Thoracic aorta (tissue), 2 donors: ENCODE results near the gene RAB31. TPM values are rescaled to one million over a fixed set of nuclear protein-coding genes. Genes with fewer than 3 reads are reported as not detected.
A peak's percentile ranks its signal among the peaks of the same experiment; 100 is the strongest.

ENCODE experiments used
- ATAC-seq: fragments of 150-250 bp; one replicate; pipeline ENCODE4 v1.8.0; 2017; ENCODE audit warnings: low read depth; ENCODE audit not compliant: insufficient number of reproducible peaks, low FRiP score
- DNase-seq: peaks from one replicate; pipeline ENCODE4 v3.0.0-alpha.2; 2020; ENCODE audit warnings: low spot score
- H3K27ac ChIP-seq, 2 donors: fragments of 200-600 bp; sonication (generic); 1 replicate in 1 of 2; 2 replicates in 1 of 2; pipeline ENCODE4 v1.5.1; 2016; ENCODE audit warnings: mild to moderate bottlenecking in 2 of 2, moderate library complexity in 2 of 2
- H3K27me3 ChIP-seq: fragments of 200-600 bp; sonication (generic); replicated peaks from 2 replicates; pipeline ENCODE4 v1.6.0; 2016; ENCODE audit warnings: mild to moderate bottlenecking; ENCODE audit not compliant: insufficient read depth
- H3K36me3 ChIP-seq: fragments of 200-600 bp; sonication (generic); one replicate; pipeline ENCODE4 v1.5.1; 2016
- H3K4me1 ChIP-seq, 2 donors: fragments of 200-600 bp; sonication (generic); 1 replicate in 1 of 2; 2 replicates in 1 of 2; pipeline versions ENCODE4 v1.5.1 to v1.6.0; 2016; ENCODE audit warnings: low read depth in 2 of 2, mild to moderate bottlenecking in 1 of 2; ENCODE audit not compliant: control insufficient read depth in 1 of 2
- H3K4me3 ChIP-seq: fragments of 200-600 bp; sonication (generic); 2 replicates; pipeline ENCODE4 v1.5.1; 2016; ENCODE audit warnings: mild to moderate bottlenecking
- H3K9me3 ChIP-seq: fragments of 200-600 bp; sonication (generic); 2 replicates; pipeline ENCODE4 v1.5.1; 2016
- CTCF ChIP-seq: fragments of 200-600 bp; sonication (generic); IDR thresholded peaks from one replicate; pipeline ENCODE4 v1.5.1; 2019; ENCODE audit warnings: antibody characterized with exemption
- total RNA-seq, 2 donors: library from RNA; depleted of rRNA; stranded (reverse); fragments of >200 nt; gene quantifications; one replicate each; pipeline versions ENCODE4 v1.1.0 to v1.2.3, GENCODE V29; 2016

The RAB31 gene
- total RNA-seq, 2 donors from 2014 or later, result 92.9 to 110 TPM

DNA sequence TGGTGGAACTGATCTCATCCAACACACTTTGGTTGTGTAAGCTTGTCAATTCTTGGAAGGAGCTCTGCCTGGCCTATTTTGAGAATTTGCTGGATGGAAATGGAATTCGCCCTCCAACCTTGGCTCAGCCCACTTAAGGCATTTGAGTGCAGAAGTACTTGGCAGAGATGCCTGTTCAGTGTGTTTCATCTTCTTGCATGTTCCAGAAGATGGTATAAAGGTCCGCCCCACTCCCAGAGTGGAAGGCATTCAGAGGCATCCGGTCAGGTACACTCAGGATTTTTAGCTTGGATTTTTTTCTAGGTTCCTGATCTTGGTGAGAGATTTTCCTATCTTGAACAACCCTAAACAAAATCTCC, 116.4 kb downstream of the RAB31 start:
- DNase-seq (no peak), ATAC-seq (peak; percentile 81)
- Histone ChIP-seq H3K36me3 (no peaks in the 10 kb centered on the region), H3K27ac (peak overlapping the region; percentile 27 to 55), H3K4me3 (no peak overlapping the region), H3K4me1 (peaks cover 25 to 30% of the 10 kb centered on the region in 2 donors), H3K27me3 (no peaks in the 10 kb centered on the region), H3K9me3 (no peaks in the 10 kb centered on the region)
- TF ChIP-seq CTCF, result no peak

DNA sequence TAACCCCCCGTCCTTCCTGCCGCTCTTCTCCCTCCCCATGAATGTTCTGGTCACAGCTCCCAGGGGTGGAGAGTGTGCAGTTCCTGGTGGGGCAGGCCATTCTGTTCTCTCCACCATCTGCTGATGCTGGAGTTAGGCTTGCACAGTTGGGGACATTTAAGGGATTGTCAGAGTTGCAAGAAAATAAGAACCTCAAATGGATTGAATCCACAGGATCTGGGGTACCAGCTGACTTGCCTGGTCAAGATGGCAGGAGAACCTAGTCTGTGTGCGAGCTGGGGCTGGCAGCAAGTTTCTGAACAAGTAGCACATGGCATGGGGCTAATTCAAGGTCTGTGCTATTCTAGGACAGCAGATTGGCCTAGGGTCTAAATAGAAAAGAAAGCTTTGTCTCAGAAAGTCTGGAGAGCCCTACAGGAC, 116.9 kb downstream of the RAB31 start:
- Histone ChIP-seq H3K9me3 (no peaks in the 10 kb centered on the region), H3K4me3 (peak overlapping the region; percentile 10), H3K27ac (peak overlapping the region; percentile 27 to 55), H3K4me1 (peaks cover 25 to 30% of the 10 kb centered on the region in 2 donors), H3K36me3 (no peaks in the 10 kb centered on the region), H3K27me3 (no peaks in the 10 kb centered on the region)
- ATAC-seq (no peak), DNase-seq (no peak)
- TF ChIP-seq CTCF, result no peak

DNA sequence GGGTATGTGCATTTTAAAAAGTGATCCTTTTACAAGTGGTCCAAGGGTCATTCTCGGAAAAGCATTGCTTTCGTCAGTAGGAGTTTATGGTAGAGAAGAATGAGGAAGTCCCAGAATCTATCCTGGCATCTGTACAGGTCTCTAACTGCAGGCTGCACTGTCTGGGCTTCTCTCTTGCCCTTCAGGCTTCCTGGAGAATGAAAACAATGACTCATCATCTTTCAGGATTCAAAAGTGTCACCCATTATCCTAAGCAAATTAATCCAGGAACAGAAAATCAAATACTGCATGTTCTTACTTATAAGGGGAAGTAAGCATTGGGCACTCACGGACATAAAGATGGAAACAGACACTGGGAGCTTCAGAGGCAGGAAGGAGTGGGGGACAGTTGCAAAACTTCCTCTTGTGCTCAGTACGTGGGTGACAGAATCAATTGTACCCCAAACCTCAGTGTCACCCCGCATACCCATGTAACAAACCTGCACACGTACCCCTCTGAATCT, 117.5 kb downstream of the RAB31 start:
- Histone ChIP-seq H3K4me1 (peaks cover 25 to 30% of the 10 kb centered on the region in 2 donors), H3K9me3 (no peaks in the 10 kb centered on the region), H3K4me3 (no peak overlapping the region), H3K27me3 (no peaks in the 10 kb centered on the region), H3K27ac (peak overlapping the region; percentile 27 to 55), H3K36me3 (no peaks in the 10 kb centered on the region)
- ATAC-seq (no peak), DNase-seq (no peak)
- TF ChIP-seq CTCF, result no peak

- no peak overlapping the region for H3K4me3 ChIP-seq
- H3K27me3 ChIP-seq, result no peaks in the 10 kb centered on the region
- DNase-seq, result no peak
- H3K9me3 ChIP-seq, result no peaks in the 10 kb centered on the region
- H3K4me1 ChIP-seq, result peaks cover 35 to 37% of the 10 kb centered on the region in 2 donors
- ATAC-seq, result no peak
- peak overlapping the region in 1 of 2 donors; percentile 55 for H3K27ac ChIP-seq
- TF ChIP-seq CTCF, result no peak
- no peaks in the 10 kb centered on the region for H3K36me3 ChIP-seq
Measured at GRCh38 chr18:9826685-9827084, 118.6 kb downstream of the RAB31 start.

DNA sequence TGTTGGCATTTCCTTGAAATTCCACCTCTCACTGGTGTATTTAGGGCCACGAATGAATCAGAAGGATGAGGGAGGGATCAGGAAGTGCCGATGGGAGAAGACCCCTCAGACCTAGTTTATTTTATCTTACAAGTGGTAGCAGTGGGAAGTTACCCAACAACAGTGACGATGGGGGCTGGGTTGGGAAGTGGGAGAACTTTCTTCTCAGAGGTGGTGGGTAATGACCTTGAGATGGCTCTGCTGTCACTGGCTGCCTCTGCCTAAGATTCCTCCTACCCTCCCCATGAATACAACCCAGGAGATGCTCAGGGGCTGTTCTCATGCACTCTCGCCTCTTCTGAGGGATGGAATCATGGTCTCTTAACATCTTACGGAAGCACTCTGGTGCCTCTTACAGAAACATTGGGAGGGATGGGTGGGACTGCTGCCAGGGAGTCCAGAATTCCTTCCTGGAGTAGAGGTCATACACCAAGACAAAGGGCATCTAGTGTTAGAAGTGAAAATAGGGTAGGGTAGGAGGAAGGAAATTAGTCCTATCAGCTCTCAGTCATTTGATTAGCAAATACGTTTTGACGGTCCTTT, 119.2 kb downstream of the RAB31 start:
- no peak overlapping the region for H3K4me3 ChIP-seq
- ATAC-seq, result no peak
- H3K27ac ChIP-seq, result peak overlapping the region in 1 of 2 donors; percentile 39
- no peaks in the 10 kb centered on the region for H3K9me3 ChIP-seq
- no peak for DNase-seq
- TF ChIP-seq CTCF, result no peak
- no peaks in the 10 kb centered on the region for H3K27me3 ChIP-seq
- no peaks in the 10 kb centered on the region for H3K36me3 ChIP-seq
- H3K4me1 ChIP-seq, result peaks cover 41 to 42% of the 10 kb centered on the region in 2 donors
